ENCODE data around the gene THADA.
"Not testable (repeated sequence)": the region's sequence is repeated elsewhere in the genome, so short reads cannot be mapped to it uniquely, and the experiment has no call there.

Gene THADA

DNA sequence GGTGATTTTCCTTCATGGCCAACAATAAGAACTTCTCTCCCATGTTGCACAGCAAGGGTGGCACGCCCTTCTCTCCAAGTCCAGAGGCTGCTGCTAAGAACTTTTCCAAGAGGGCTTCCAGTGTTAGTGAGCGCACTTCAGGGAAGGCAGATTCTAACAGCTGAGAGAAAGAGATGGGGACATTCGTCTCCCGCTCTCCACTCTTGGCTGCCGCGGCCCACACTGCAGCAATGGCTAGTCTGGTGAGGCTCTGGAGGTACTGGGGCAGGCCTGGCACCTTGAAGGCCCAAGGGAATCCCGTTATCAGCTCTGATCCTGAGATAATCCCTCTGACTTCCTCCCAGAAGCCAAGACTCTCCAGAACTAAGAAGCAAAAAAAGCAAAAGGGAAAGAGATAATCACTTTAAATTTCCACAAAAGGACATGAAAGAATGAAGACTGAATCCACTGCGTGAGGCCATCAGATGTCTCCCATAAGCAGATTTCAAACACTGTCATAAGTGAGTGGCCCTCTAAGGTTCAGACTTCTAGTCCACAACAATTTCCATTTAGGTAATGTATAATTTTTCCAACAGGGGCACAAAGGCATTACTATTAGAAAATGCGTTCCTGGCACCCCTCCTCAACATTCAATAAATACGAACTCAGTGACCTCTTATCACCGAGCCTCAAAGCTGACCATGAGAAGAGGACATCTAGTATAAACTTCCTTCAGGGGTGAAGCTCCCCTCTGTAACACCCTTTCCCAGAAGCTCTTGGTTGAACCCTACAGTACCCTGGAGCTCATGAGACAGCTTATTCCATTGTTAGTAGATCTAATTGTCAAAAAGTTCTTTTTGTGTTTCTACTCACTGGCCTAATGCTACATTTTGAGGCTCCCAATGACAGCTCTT, 302.7 kb downstream of the THADA start:
- DNase-seq = no peak

DNA sequence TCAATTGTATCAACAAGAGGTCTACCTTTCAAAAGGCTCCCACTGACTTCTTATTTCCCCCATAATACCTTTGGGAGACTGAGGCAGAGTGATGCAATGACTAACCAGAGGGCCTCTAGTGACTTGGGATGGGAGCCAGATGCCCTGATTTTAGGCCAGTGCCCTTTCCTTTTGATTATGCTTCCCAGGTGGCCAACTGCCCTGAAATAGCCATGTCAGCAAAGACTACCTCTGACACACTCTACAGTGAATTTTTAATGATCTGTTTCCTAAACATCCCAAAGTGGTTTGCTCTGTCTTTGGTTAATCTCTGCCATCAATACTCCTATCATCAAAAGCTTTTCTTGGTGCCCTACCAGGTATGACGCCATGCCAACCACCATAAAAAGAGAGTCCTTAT, 303.5 kb downstream of the THADA start:
- no peak for DNase-seq

GRCh38 chr2:43289331-43289730, 306.5 kb downstream of the THADA start:
- no peak for DNase-seq

DNA sequence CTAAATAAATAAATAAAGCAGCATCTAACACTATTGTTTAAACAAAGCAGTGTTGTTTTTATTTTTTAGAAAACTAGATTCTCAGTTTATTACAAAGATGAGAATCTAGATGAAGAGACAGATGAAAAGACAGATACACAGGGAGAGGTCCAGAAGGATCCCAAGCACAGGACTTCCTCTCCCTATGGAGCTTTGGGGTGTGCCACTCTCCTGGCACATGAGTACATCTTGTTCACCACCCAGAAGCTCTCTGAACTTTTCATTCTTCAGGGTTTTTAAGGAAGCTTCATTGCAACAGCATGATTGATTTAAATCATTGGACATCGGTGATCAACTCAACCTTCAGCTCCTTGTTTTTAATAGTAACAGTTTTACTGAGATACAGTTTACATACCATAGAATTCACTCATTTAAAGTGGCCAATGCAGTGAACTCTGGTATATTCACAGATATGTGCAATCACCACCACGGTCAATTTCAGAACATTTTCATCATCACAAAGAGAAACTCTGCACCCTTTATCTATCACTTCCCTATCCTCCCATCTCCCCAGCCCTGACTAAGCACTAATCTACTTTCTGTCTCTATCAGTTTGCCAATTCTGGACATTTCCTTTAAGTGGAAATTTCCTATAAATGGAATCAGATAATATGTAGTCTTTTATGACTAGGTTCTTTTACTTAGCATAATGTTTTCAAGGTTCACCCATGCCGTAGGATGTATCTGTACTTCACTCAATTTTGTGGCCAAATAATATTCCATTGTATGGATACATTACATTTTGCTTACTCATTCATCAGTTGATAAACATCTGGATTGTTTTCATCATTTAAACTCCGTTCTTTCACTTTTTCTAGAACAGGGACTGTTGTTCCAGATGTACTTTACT, 307.2 kb downstream of the THADA start:
- DNase-seq = no peak

- no peak for DNase-seq
Measured at GRCh38 chr2:43285987-43286386, 309.9 kb downstream of the THADA start.

DNA sequence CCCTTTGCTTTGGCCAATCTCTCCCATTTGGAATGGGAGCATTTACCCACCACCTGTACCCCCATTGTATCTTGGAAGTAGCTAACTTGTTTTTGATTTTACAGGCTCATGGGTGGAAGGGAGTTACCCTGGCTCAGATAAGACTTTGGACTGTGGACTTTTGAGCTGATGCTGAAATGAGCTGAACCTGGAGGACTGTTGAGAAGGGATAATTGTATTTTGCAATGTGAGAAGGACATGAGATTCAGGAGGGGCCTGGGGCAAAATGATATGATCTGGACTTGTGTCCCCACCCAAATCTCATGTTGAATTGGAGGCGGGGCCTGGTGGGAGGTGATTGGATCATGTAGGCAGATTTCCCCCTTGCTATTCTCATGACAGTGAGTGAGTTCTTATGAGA, 310.9 kb downstream of the THADA start:
- no peak for DNase-seq

DNA sequence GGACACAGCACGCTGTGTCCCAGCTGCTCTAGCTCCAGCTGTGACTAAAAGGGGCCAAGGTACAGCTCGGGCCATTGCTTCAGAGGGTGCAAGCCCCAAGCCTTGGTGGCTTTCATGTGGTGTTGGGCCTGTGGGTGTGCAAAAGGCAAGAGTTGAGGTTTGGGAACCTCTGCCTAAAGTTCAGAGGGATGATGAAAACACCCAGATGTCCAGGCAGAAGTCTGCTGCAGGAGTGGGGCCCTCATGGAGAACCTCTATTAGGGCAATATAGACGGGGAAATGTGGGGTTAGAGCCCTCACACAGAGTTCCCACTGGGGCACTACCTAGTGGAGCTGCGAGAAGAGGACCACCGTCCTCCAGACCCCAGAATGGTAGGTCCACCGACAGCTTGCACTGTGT, 311.5 kb downstream of the THADA start:
- not testable (repeated sequence) for DNase-seq

DNA sequence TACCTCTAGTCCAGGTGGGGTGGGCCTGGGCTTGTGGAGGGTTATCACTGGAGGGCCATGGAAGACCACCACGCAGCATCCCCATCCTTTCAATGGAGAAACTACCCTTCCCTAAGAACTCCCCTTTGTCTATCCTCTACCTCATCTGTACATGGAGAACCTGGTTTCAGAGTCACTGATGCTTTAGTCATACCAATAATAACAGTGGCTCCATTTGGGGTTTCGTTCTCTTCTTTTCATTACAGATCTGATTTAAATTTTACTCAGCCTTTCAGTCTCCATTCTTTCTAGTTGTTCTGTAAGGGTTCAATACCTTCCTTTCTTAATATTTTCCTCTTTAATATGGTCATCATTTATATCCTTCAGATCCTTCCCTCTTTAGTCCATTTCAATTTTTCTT, 314.8 kb downstream of the THADA start:
- no peak for DNase-seq

- DNase-seq = no peak
Measured at GRCh38 chr2:43279317-43279840, 316.5 kb downstream of the THADA start.

- no peak for DNase-seq
Measured at GRCh38 chr2:43278564-43279220, 317.1 kb downstream of the THADA start.

- DNase-seq = no peak
Measured at GRCh38 chr2:43276962-43277391, 318.9 kb downstream of the THADA start.

GRCh38 chr2:43276266-43276941, 319.4 kb downstream of the THADA start:
- DNase-seq = no peak

DNA sequence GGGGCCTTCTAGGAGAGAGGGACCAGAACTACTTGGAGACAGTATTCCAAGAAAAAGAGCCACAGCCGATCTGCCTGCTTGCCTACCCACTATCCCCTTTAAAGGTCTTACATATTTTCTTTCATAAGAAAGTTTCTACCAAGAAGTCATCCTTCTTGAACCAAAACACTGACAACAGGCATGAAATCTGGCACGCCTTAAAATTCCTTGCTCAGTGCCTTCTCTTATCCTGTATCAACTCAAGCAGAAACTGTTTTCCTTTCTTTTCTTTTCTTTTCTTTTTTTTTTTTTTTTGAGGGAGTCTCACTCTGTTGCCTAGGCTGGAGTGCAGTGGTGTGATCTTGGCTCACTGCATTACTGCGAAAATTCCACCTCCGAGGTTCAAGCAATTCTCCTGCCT, 321.1 kb downstream of the THADA start:
- DNase-seq = no peak

- DNase-seq = no peak
Measured at GRCh38 chr2:43274055-43274454, 321.8 kb downstream of the THADA start.

GRCh38 chr2:43273529-43273928, 322.3 kb downstream of the THADA start:
- no peak for DNase-seq

- DNase-seq = no peak
Measured at GRCh38 chr2:43270930-43271615, 324.8 kb downstream of the THADA start.

DNA sequence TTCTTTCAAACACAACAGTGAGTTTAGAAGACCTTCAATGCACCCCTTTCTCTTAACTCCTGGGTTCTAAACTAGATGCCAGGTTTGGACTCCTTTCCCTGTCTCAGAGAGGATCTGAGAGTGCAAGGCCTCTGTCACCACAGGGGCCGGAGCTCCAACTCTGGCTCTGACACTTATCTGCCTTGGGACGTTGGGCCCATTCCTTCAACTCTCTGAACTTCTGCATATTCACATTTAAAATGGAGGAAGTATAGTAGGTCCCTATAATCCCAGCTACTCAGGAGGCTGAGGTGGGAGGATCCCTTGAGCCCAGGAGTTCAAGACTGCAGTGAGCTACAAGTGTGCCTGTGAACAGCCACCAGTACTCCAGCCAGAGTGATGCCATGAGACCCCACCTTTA, 325.4 kb downstream of the THADA start:
- DNase-seq = no peak

GRCh38 chr2:43269706-43270105, 326.1 kb downstream of the THADA start:
- no peak for DNase-seq

DNA sequence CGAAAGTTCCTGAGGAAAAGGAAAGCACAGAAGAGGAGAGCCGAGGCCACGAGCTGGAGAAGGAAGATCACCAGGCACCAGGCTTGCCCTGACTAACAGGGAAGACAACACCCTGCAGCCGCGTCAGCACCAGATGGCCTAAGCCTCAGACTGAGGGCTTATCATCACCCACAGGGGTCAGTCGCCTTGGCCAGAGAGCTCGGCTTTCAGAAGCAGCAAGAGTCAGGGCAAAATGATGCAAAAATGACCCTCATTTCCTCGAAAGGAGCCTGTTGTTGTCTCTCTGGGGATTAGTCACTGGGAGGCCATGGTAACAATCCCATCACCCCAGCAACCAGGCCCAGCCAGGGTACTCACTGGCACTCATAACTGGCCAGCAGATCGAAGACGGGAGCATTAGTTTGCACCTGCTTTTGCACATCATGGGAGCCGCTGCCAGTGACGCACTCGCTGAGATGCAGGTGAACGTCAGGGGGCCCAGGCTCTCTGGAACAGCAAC, 326.7 kb downstream of the THADA start:
- DNase-seq = no peak

GRCh38 chr2:43268066-43268953, 327.5 kb downstream of the THADA start:
- no peak for DNase-seq

All from central memory CD4-positive, alpha-beta T cell (primary cell).